Measurements from ENCODE around the gene WDR45.

The WDR45 gene

DNA sequence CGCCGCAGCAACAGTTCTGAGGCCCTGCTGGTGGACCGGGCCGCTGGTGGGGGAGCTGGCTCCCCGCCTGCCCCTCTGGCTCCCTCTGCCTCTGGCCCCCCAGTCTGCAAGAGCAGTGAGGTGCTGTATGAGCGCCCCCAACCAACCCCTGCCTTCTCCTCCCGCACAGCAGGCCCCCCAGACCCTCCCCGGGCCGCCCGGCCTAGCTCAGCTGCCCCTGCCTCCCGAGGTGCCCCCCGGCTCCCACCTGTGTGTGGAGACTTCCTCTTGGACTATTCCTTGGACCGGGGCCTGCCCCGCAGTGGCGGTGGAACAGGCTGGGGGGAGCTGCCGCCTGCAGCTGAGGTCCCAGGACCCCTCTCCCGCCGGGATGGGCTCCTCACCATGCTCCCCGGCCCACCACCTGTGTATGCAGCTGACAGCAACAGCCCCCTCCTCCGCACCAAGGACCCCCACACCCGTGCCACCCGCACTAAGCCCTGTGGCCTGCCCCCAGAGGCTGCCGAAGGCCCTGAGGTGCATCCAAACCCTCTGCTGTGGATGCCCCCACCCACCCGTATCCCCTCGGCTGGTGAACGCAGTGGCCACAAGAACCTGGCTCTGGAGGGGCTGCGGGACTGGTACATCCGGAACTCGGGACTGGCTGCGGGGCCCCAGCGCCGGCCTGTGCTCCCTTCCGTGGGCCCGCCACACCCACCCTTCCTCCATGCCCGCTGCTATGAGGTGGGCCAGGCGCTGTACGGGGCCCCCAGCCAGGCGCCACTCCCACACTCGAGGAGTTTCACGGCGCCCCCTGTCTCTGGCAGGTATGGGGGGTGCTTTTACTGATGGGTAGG, 12.2 kb downstream of the WDR45 start:
- H3K9ac ChIP-seq, result no peak overlapping the region
- no peak overlapping the region for H3K4me2 ChIP-seq (ENCODE audit: low read length)
- no peaks in the 10 kb centered on the region for H3K27me3 ChIP-seq (ENCODE audit: control insufficient read depth, insufficient read depth, low read length)
- TF ChIP-seq, protein P1, sequence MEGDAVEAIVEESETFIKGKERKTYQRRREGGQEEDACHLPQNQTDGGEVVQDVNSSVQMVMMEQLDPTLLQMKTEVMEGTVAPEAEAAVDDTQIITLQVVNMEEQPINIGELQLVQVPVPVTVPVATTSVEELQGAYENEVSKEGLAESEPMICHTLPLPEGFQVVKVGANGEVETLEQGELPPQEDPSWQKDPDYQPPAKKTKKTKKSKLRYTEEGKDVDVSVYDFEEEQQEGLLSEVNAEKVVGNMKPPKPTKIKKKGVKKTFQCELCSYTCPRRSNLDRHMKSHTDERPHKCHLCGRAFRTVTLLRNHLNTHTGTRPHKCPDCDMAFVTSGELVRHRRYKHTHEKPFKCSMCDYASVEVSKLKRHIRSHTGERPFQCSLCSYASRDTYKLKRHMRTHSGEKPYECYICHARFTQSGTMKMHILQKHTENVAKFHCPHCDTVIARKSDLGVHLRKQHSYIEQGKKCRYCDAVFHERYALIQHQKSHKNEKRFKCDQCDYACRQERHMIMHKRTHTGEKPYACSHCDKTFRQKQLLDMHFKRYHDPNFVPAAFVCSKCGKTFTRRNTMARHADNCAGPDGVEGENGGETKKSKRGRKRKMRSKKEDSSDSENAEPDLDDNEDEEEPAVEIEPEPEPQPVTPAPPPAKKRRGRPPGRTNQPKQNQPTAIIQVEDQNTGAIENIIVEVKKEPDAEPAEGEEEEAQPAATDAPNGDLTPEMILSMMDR (IDR thresholded peaks at IDR 0.05), result no peak
- no peak overlapping the region for H3K27ac ChIP-seq
- H3K79me2 ChIP-seq, result no peaks in the 10 kb centered on the region
- no peak overlapping the region for H2AFZ ChIP-seq
- H3K4me3 ChIP-seq (ENCODE audit: low read depth, low read length), result no peak overlapping the region
- no peaks in the 10 kb centered on the region for H3K36me3 ChIP-seq (ENCODE audit: control insufficient read depth, insufficient read depth, low read length)
- no peaks in the 10 kb centered on the region for H3K9me3 ChIP-seq (ENCODE audit: control insufficient read depth, low read length)
- no peaks in the 10 kb centered on the region for H3K4me1 ChIP-seq

DNA sequence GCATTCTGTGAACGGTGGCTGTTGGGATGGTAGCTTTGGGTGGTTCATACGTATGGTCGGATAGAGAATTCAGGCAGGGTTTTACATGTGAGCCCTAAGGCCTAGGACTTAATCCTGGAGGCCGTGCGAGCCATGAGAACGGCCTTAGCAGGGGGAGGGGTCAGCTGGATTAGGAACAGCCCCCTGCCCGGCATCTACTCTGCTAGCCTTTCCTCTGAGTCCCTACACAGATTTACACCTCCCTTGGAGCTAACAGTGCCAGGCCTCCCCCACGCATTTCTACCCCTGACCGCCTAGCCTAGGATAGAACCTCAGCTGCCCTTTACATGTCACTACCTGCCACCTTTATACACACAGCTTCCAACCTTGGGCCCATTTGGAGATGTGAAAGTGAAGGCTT, 13.0 kb downstream of the WDR45 start:
- H3K4me3 ChIP-seq (ENCODE audit: low read depth, low read length), result no peak overlapping the region
- TF ChIP-seq, protein P1 (IDR thresholded peaks at IDR 0.05), result no peak
- H3K27ac ChIP-seq, result no peak overlapping the region
- H3K27me3 ChIP-seq (ENCODE audit: control insufficient read depth, insufficient read depth, low read length), result no peaks in the 10 kb centered on the region
- peaks cover 3% of the 10 kb centered on the region for H3K79me2 ChIP-seq
- no peak overlapping the region for H3K9ac ChIP-seq
- no peak overlapping the region for H3K4me2 ChIP-seq (ENCODE audit: low read length)
- no peaks in the 10 kb centered on the region for H3K9me3 ChIP-seq (ENCODE audit: control insufficient read depth, low read length)
- H3K4me1 ChIP-seq, result no peaks in the 10 kb centered on the region
- H2AFZ ChIP-seq, result no peak overlapping the region
- no peaks in the 10 kb centered on the region for H3K36me3 ChIP-seq (ENCODE audit: control insufficient read depth, insufficient read depth, low read length)

DNA sequence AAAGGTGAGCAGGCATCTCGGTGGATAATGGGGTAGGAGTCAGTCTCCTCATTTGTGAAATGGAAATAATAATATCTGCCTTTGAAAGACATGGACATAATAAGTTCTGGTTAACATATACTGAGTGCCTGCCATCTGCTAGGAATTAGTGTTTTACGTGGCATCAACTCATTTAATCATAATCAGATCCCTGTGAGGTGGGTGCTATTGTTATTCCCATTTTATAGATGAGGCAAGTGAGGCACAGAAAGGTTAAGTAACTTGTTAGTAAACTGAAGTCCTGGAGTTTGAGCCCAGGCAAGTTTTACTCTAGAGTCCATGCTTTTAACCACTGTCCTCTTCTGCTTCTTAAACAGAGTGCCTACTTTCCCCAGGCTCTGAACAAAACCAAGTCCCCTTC, 13.4 kb downstream of the WDR45 start:
- TF ChIP-seq, protein P1 (IDR thresholded peaks at IDR 0.05), result no peak

DNA sequence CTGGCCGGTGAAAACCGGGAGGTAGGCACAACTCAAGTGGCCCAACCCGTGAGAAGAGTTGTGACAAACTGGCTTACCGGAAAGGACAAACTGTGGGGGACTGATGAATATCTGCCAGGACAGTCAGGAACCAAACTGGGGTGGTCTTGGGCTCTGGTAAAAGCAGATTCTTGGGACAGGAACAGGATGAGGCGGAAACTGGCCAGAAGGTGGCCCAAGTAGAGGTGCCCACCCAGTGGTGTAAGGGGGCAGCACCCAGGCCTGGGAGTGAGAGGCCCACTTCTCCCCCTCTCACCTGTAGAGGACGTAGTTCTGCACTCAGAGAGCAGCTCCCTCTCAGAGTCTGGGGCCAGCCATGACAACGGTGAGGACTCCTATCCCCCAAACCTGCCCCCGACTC, 15.0 kb downstream of the WDR45 start:
- TF ChIP-seq, protein P1 (IDR thresholded peaks at IDR 0.05), result no peak
- Histone ChIP-seq H3K36me3 (ENCODE audit: control insufficient read depth, insufficient read depth, low read length) (no peaks in the 10 kb centered on the region), H3K27me3 (ENCODE audit: control insufficient read depth, insufficient read depth, low read length) (no peaks in the 10 kb centered on the region), H3K79me2 (peaks cover 8% of the 10 kb centered on the region), H3K4me2 (ENCODE audit: low read length) (no peak overlapping the region), H3K9me3 (ENCODE audit: control insufficient read depth, low read length) (no peaks in the 10 kb centered on the region), H3K9ac (no peak overlapping the region), H3K27ac (no peak overlapping the region), H3K4me3 (ENCODE audit: low read depth, low read length) (no peak overlapping the region), H3K4me1 (no peaks in the 10 kb centered on the region), H2AFZ (no peak overlapping the region)

More for the DNA sequence above, 13.4 kb downstream of the WDR45 start:
- H2AFZ ChIP-seq, result no peak overlapping the region
- H3K4me1 ChIP-seq, result no peaks in the 10 kb centered on the region
- H3K27me3 ChIP-seq (ENCODE audit: control insufficient read depth, insufficient read depth, low read length), result no peaks in the 10 kb centered on the region
- H3K79me2 ChIP-seq, result peaks cover 3% of the 10 kb centered on the region
- H3K36me3 ChIP-seq (ENCODE audit: control insufficient read depth, insufficient read depth, low read length), result no peaks in the 10 kb centered on the region
- no peak overlapping the region for H3K9ac ChIP-seq
- no peaks in the 10 kb centered on the region for H3K9me3 ChIP-seq (ENCODE audit: control insufficient read depth, low read length)
- H3K4me2 ChIP-seq (ENCODE audit: low read length), result no peak overlapping the region
- H3K27ac ChIP-seq, result no peak overlapping the region
- no peak overlapping the region for H3K4me3 ChIP-seq (ENCODE audit: low read depth, low read length)

DNA sequence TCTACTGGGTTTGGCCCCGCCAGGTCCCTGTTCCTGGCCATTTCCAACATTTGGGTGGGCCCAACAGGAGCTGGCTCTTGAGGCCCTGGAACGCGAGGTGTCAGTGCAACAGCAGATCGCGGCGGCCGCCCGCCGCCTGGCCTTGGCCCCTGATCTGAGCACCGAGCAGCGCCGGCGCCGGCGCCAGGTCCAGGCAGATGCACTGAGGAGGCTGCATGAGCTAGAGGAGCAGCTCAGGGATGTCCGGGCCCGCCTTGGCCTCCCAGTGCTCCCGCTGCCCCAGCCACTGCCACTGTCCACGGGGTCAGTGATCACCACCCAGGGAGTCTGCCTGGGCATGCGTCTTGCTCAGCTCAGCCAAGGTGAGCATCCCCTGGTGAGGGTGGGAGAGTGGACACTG, 15.4 kb downstream of the WDR45 start:
- H3K9me3 ChIP-seq (ENCODE audit: control insufficient read depth, low read length), result no peaks in the 10 kb centered on the region
- no peaks in the 10 kb centered on the region for H3K36me3 ChIP-seq (ENCODE audit: control insufficient read depth, insufficient read depth, low read length)
- no peak overlapping the region for H3K4me2 ChIP-seq (ENCODE audit: low read length)
- no peaks in the 10 kb centered on the region for H3K4me1 ChIP-seq
- no peak overlapping the region for H3K27ac ChIP-seq
- TF ChIP-seq, protein P1 (IDR thresholded peaks at IDR 0.05), result no peak
- H2AFZ ChIP-seq, result no peak overlapping the region
- no peaks in the 10 kb centered on the region for H3K27me3 ChIP-seq (ENCODE audit: control insufficient read depth, insufficient read depth, low read length)
- H3K9ac ChIP-seq, result no peak overlapping the region
- no peak overlapping the region for H3K4me3 ChIP-seq (ENCODE audit: low read depth, low read length)
- H3K79me2 ChIP-seq, result peaks cover 10% of the 10 kb centered on the region
